ENCODE results near the gene SASH1. TPM values are rescaled to one million over a fixed set of nuclear protein-coding genes. Genes with fewer than 3 reads are reported as not detected.

SASH1 gene
- polyA plus RNA-seq (ENCODE audit: insufficient read length in 3 of 3) = 10 to 100 TPM; 25.2 to 33.8 (median 27.3) TPM
- long read RNA-seq, donor 1 = 0 reads
- long read RNA-seq, donor 2, partial matches to known transcripts = 11 of 11 reads
- long read RNA-seq, donor 2, other reads (novel, unspliced or antisense) = 0 of 11 reads
- long read RNA-seq, donor 3 = 0 reads
- long read RNA-seq, donor 4, partial matches to known transcripts = 6 of 6 reads
- long read RNA-seq, donor 4, other reads (novel, unspliced or antisense) = 0 of 6 reads
- long read RNA-seq, donor 5 = 0 reads
- long read RNA-seq, donor 6, full-length matches to known transcripts = 1 of 1 reads
- long read RNA-seq, donor 6, partial matches to known transcripts = 0 of 1 reads
- long read RNA-seq, donor 6, other reads (novel, unspliced or antisense) = 0 of 1 reads
- long read RNA-seq, donor 7, partial matches to known transcripts = 0 of 1 reads
- long read RNA-seq, donor 7, other reads (novel, unspliced or antisense) = 0 of 1 reads
- long read RNA-seq, donor 8 = 0 reads
- long read RNA-seq, donor 9 = 0 reads
- long read RNA-seq, donor 10, full-length matches to known transcripts = 1 of 1 reads
- long read RNA-seq, donor 10, partial matches to known transcripts = 0 of 1 reads
- long read RNA-seq, donor 10, other reads (novel, unspliced or antisense) = 0 of 1 reads
- long read RNA-seq, donor 11 = 0 reads
- long read RNA-seq, donor 12 = 0 reads
- long read RNA-seq, donor 13 = 0 reads
- long read RNA-seq, donor 14 = 0 reads
- long read RNA-seq, donor 15 = 0 reads
- long read RNA-seq, donor 16, partial matches to known transcripts = 5 of 5 reads
- long read RNA-seq, donor 16, other reads (novel, unspliced or antisense) = 0 of 5 reads

DNA sequence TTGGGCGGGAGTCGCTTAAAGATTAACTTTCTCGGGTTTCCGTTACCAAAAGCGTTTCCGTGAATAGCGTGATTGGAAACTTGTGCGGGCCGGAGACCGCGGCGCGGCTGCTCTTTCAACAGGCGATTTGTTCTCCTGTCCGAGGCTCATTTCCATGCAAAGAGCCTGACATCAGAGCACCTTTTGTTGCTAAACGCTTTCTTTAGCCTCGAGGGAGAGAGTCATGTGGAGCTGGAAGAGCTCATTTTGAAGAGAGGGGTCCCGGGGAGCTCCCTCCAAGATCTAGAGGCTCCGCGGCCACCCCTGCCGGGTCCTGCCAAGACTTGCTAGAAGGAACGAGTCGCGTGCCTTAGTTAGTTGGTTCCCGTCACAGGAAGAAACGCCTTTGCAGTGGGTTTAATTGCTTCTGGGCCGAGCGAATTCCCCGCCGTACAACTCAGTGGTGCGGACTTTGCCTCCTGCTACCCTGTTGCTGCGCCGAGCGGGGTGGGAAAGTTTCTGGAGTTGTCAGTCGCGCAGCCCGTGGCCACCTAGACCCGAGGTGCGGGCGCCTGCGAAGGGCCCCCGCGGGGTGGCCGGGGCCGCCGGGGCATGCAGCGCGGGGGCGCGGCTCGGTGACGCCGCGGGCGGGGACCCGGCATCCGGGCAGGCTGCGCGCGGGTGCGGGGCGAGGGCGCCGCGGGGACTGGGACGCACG, at the start of gene SASH1:
Gene SASH1, plus strand, starts transcription at position 489 of the 697 bp plus-strand sequence. CDS start 230 bp downstream, outside the sequence.
- DNase-seq (ENCODE audit: extremely low read depth in 1 of 11, low read depth in 9 of 11, low spot score in 4 of 11) = peak; percentile 59 to 85 (median 78)

DNA sequence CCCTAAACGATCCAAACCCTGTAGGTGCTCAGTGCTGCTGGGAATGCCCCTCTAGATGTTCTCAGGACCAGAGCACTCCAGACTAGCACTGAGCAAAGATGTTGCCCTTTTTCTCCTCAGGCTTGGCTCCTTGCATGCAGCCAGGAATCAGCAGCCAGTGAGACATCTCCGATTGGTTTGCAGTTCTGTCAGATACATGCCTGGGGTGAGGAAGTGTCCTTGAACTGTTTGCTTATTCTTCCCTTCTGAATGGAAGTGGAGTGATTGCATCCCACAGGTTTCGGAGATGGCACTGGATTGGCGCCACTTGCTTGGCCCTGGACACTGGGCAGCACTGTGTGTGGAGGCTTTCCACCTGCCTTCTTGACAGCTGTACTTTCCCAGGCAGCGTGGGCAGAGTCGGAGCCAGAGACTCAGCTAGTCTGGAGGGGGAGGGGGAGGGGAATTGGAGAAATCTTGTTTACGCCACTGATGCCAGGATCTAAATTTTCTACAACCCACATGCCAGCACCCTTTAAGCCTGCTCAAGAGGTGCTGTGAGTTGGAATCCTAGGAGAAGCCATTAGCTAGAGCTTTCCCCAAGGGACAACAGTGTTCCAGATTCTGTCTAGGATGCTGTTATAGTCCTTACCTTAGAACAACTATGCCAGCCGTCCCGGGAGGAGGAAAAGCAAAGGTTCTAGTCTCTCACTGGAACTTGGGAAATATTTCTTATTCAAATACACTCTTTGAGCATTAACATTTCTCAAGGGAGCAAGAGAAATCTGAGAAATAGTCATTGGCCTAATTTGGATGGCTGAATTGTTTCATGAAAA, 49.2 kb upstream of the SASH1 start:
- no peak for DNase-seq (ENCODE audit: extremely low read depth in 1 of 11, low read depth in 9 of 11, low spot score in 4 of 11)

DNA sequence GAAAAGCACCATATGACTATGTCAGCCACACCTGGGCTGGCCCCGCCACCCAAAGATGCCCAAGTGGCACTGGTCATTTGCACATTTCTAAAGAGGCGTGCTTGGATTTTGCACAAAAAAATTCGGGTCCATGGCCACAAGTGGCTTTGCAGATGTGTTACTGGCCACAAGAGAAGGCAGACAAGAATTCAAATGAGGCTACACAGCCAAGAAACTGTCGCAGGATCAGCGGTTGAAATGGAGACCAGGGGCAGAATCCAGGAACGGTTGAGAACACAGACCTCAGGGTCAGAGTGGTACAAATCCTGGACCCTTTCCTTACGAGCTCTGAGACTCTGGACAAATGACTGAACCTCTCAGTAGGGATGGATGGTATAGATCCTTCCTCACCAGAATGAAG, 48.6 kb upstream of the SASH1 start:
- no peak for DNase-seq (ENCODE audit: extremely low read depth in 1 of 11, low read depth in 9 of 11, low spot score in 4 of 11)

DNA sequence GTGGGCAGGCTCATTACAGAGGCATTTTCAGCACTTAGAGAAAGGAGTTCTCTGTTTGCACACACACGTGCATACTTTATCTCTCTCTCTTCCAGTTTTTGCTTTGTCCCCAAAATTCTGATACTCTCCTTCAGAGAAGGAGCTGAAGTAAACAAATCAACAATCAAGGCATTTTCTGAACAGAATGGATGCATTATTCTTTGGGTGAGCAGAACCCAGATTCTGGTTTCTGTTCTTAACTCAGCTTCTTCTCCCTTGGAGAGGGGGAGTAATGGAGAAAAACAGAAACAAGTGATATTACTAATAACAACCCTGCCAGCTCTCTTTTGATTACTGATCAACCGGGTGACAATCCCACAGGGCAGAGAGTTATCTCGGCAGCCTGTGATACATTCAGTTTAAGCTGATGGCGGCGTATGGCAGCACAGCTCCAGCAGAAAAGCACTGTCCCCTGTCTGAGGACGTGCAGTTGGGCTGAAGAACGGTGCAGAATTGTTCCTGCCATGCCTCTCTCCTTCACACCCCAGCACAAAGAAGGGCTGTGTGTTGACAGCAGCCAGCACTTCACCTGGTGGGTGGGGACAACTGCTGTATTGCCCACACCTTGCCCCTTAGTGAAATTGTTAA, 47.3 kb upstream of the SASH1 start:
- no peak for DNase-seq (ENCODE audit: extremely low read depth in 1 of 11, low read depth in 9 of 11, low spot score in 4 of 11)

DNA sequence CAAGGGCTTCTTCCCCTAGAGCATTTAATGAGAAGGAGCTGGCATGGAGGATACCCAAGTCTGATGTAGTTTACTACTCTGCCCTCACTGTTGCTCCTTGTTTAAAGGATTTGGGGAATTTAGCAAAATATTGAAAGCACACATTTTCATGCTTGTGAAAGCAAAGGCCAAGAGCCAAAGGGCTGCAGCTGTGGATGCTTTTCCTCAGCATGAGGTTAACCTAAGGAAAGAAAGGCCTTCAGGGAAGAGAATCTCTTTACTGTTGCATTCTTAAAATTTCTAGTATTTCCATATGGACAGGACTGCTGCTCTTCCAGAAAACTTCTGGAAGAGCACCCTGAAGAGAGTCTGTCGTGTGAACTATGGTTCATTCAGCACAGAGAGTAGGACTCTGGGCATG, 45.9 kb upstream of the SASH1 start:
- DNase-seq (ENCODE audit: extremely low read depth in 1 of 11, low read depth in 9 of 11, low spot score in 4 of 11) = no peak

DNA sequence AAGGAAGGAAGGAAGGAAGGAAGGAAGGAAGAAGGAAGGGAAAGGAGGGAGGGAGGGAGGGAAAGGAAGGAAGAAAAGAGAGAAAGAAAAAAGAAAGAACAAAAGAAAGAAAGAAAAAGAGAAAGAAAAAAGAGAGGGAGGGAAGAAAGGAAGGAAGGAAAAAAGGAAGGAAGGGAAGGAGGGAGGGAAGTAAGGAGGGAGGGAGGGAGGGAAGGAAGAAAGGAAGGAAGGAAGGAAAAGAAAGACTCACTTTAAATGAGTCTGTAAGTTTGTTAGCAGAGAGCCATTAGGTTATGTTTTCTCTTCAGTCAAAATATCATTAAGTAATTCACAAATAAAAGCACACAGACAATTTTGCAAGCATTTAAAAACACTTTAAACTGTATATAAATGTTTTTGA, 44.0 kb upstream of the SASH1 start:
- no peak for DNase-seq (ENCODE audit: extremely low read depth in 1 of 11, low read depth in 9 of 11, low spot score in 4 of 11)

DNA sequence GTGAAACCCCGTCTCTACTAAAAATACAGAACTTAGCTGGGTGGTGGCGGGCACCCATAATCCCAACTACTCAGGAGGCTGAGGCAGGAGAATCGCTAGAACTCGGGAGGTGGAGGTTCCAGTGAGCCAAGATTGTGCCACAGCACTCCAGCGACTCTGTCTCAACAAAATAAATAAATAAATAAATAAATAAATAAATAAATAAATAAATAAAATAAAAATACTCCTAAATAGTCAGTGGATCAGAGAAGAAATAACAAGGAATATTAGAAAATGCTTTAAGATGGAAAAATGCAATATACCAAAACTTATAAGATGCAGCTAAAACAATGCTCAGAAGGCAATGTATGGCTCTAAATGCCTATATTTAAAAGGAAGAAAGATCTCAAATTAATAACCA, 39.0 kb upstream of the SASH1 start:
- no peak for DNase-seq (ENCODE audit: extremely low read depth in 1 of 11, low read depth in 9 of 11, low spot score in 4 of 11)

DNA sequence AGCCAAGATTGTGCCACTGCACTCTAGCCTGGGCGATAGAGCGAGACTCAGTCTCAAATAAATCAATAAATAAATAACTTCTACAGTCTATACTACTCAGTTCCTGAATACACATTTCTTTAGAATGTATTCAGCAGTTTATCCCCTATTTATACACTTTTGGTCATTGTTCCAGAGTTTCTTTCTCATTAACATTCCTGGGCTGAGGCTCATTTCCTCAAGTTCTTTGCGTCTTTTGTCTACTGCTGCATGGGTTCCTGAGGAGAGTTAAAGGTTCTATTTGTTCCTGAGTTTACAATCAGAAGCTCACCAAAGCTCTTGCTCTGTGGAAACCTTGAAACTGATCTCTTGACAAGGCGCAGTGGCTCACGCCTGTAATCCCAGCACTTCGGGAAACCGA, 37.7 kb upstream of the SASH1 start:
- no peak for DNase-seq (ENCODE audit: extremely low read depth in 1 of 11, low read depth in 9 of 11, low spot score in 4 of 11)

DNA sequence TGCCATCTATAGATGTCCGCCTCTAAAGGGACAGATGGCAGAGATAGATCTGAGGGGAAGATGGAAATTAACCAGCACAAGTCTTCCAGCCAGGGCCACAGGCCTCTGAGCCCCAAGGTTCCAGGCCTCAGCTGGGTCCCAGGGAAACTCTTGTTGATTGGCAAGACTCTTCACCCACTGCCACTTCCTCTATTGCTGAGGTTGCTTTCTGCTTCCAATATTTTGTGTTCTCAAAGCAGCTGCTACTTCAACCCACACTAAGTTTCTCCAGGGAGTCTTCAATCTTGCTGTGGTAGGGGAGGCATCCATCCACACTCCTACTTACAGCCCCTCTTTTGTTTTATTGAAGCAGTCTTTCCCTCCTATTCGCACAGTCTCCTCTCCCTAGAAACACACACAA, 36.4 kb upstream of the SASH1 start:
- no peak for DNase-seq (ENCODE audit: extremely low read depth in 1 of 11, low read depth in 9 of 11, low spot score in 4 of 11)

DNA sequence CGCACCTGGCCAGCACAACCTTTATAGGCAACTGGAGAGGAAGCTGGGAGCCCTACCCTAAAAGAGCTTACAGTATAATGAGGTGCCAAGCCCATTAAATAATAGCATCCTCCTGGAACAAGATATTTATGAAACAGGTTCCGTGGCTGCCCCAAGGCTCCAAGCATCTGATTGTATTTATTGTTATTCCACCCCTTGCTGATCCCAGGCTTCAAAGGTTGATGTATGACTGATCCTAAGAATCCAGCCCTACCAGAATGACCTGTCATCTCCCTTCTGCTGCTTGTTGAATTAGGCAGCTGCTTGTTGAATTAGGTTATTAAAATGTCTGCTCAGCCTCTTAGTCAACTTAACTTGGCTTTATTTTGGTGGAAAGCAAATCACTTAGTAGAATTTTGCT, 35.2 kb upstream of the SASH1 start:
- no peak for DNase-seq (ENCODE audit: extremely low read depth in 1 of 11, low read depth in 9 of 11, low spot score in 4 of 11)

DNA sequence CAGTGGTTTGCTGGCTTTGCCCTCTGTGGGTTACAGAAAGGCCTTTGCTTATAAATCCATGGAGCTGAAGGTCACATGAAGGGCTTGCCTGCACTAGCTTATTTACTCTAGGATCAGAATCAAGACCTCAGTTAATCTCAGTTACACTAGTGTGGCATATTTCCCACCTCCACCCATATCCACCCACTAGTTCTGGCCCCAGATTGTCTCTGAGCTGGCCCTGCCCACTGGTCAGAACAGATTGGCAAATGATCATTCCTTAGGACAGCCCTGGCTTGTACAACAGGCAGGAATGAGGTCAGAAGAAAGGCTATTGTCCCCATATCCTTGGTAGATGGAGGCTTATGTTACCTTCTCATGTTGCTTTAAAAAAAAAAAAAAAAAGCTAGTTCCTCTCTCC, 33.3 kb upstream of the SASH1 start:
- DNase-seq (ENCODE audit: extremely low read depth in 1 of 11, low read depth in 9 of 11, low spot score in 4 of 11) = no peak

DNA sequence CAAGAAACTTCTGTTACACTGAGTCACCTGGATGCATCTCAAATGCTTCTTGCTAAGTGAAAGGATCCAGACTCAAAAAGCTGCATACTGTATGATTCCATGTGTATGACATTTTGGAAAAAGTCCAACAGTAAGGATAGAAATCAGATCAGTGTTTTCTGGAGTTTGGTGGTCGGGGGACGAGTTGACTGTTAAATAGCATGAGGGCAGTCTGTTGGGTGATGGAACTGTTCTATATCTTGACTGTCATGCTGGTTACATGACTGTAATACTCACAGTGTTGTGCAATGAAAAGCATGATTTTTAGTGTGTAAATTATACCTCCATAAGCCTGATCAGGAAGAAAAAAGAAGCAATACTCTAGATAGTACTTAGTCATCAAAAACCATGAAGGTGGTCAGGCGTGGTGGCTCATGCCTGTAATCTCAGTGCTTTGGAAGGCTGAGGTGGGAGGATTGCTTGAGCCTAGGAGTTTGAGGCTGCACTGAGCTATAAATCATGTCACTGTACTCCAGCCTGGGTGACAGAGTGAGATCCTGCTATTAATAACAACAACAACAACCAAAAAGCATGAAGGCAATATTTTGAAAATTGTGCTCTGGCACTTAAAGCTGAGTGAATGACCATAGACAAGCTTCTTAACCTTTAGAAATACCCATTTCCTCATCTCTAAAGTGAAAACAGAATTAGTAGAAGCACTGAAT, 30.5 kb upstream of the SASH1 start:
- DNase-seq (ENCODE audit: extremely low read depth in 1 of 11, low read depth in 9 of 11, low spot score in 4 of 11) = no peak

DNA sequence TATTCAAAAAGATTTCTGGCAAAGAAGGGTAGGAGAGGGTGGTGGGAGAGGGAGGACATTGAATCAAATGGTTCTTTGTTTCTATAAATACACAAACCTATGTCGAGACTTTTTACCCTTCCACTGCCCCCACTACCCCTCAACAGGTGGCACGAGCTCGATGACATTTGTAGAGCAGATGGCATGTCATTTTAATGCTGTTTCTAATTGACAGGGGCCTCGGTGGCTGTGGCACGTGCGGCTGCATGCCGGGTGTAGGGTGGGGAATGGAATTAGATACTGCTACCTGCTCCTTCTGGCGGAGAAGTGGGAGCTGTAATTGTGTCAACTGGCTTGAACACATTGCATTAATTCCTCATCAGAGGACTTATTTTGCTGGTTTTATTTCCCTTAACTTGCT, 29.1 kb upstream of the SASH1 start:
- DNase-seq (ENCODE audit: extremely low read depth in 1 of 11, low read depth in 9 of 11, low spot score in 4 of 11) = no peak

DNA sequence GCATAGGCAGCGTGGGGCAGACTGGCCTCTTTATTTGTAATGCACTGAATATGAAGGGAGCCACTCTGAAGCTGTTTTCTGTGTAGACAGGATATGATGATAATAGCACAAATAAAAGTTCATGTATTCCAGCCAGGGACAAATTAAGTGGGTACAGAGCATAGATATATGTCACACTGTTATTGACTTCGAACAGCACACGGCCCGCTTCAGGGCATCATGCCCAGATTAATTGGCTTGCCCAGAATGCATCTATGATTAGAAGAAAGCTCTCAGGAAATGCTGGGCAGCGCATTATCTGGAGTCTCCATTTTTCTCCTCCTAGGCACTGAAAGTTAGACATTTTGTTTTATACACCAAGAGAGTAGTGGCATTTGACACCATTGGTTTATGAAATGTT, 26.3 kb upstream of the SASH1 start:
- no peak for DNase-seq (ENCODE audit: extremely low read depth in 1 of 11, low read depth in 9 of 11, low spot score in 4 of 11)

DNA sequence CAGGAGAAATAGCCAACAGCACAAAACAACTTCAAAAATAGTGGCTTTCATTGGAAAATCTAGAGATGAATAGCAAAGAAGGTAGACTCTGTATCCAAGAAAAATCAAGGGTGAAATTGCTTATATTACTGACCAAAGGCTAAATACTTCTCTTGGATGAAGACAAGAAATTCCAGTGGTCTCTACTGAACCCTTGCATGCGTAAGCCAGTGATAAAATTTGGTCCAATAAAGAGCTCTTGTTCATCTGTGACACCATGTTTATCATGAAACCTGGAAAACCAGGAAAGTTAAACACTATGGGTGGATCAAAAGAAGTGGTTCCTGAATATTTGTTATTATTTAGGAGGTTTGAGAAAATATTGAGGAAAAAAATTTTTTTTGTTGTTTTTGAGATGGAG, 25.6 kb upstream of the SASH1 start:
- DNase-seq (ENCODE audit: extremely low read depth in 1 of 11, low read depth in 9 of 11, low spot score in 4 of 11) = no peak

DNA sequence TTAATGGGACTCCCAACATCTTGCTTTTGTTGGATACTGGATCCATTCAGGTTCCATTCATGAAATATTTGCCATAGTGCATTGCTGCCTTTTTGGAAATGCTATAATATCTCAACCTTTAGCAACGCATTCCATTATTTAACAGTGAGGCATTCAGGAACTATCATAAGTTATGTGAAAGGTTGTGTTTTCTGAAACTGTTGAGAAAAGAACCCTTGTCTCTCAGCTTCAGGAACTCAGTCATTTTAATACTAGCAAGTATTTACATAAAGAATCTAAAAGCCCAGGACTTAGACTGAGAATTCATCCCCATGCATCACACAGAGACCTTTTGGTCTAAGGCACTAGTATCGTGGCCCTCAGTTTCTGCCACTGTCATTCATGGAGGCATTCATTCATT, 24.9 kb upstream of the SASH1 start:
- no peak for DNase-seq (ENCODE audit: extremely low read depth in 1 of 11, low read depth in 9 of 11, low spot score in 4 of 11)

DNA sequence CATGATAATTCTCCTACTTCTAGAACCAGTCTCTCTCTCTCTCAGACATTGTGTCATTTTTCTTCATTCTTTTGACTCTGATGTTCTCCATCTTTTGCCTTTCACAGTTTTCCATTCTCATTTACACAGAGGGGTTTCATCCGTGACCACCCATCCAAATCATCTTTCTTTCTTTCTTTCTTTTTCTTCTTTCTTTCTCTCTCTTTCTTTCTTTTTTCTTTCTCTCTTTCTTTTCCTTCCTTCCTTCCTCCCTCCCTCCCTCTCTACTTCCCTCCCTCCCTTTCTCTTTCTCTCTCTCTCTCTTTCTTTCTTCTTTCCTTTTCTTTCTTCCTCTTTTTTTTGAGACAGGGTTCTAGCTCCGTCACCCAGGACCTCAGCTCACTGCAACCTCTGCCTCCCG, 19.9 kb upstream of the SASH1 start:
- no peak for DNase-seq (ENCODE audit: extremely low read depth in 1 of 11, low read depth in 9 of 11, low spot score in 4 of 11)

DNA sequence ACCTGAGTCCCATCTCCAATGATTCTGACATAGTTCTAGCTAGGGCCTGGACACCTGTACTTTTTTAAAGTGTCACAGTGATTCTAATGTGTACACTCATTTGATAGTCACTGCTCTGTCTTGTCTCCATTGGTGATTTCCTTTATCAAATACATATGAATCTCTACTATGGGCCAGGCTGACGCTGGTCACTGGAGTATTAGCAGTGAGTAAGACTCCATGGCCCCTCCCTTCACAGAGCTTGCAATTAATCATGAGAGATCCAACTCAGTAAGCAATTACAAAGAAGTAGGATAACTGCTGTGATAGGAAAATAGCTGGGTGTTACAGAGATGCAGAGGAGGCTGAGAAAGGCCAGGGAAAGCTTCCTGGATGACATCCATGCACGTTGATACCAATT, 19.3 kb upstream of the SASH1 start:
- no peak for DNase-seq (ENCODE audit: extremely low read depth in 1 of 11, low read depth in 9 of 11, low spot score in 4 of 11)
